ENCODE results near the gene CREG1. TPM values are rescaled to one million over a fixed set of nuclear protein-coding genes. Genes with fewer than 3 reads are reported as not detected.

CREG1 gene
- 100 to 1,000 TPM in 1 of 4 donors, 10 to 100 TPM in 3; 27.3 to 218 (median 59.3) TPM for polyA plus RNA-seq
- long read RNA-seq, donor 1 = 0 reads
- long read RNA-seq, donor 2, transcript CREG1-201 (4 exons, 1,974 nt) = major isoform, 30 of 30 reads
- long read RNA-seq, donor 2, partial matches to known transcripts = 0 of 30 reads
- long read RNA-seq, donor 2, other reads (novel, unspliced or antisense) = 0 of 30 reads
- long read RNA-seq, donor 3, transcript CREG1-201 (4 exons, 1,974 nt) = major isoform, 80 of 93 reads
- long read RNA-seq, donor 3, partial matches to known transcripts = 7 of 93 reads
- long read RNA-seq, donor 3, other reads (novel, unspliced or antisense) = 6 of 93 reads
- long read RNA-seq, donor 4, partial matches to known transcripts = 0 of 3 reads
- long read RNA-seq, donor 4, other reads (novel, unspliced or antisense) = 0 of 3 reads
- long read RNA-seq, donor 5, transcript CREG1-201 (4 exons, 1,974 nt) = major isoform, 21 of 21 reads
- long read RNA-seq, donor 5, partial matches to known transcripts = 0 of 21 reads
- long read RNA-seq, donor 5, other reads (novel, unspliced or antisense) = 0 of 21 reads
- long read RNA-seq, donor 6, transcript CREG1-201 (4 exons, 1,974 nt) = major isoform, 74 of 74 reads
- long read RNA-seq, donor 6, partial matches to known transcripts = 0 of 74 reads
- long read RNA-seq, donor 6, other reads (novel, unspliced or antisense) = 0 of 74 reads
- long read RNA-seq, donor 7 = 0 reads
- long read RNA-seq, donor 8, partial matches to known transcripts = 0 of 4 reads
- long read RNA-seq, donor 8, other reads (novel, unspliced or antisense) = 0 of 4 reads
- long read RNA-seq, donor 9, transcript CREG1-201 (4 exons, 1,974 nt) = major isoform, 14 of 14 reads
- long read RNA-seq, donor 9, partial matches to known transcripts = 0 of 14 reads
- long read RNA-seq, donor 9, other reads (novel, unspliced or antisense) = 0 of 14 reads
- long read RNA-seq, donor 10, transcript CREG1-201 (4 exons, 1,974 nt) = major isoform, 65 of 89 reads
- long read RNA-seq, donor 10, partial matches to known transcripts = 24 of 89 reads
- long read RNA-seq, donor 10, other reads (novel, unspliced or antisense) = 0 of 89 reads

- H3K27me3 ChIP-seq (ENCODE audit: control insufficient read depth in 3 of 3, insufficient read depth in 3 of 3, low read length in 3 of 3) = no peaks in the 10 kb centered on the region
- no peaks in the 10 kb centered on the region for H3K9me3 ChIP-seq (ENCODE audit: control insufficient read depth in 2 of 2, insufficient read depth in 1 of 2, low read depth in 1 of 2, low read length in 1 of 2)
- no peaks in the 10 kb centered on the region for H3K36me3 ChIP-seq (ENCODE audit: control insufficient read depth in 3 of 3, insufficient read depth in 2 of 3, low read depth in 1 of 3, low read length in 3 of 3)
- peak within 1 kb of the TSS; percentile 66 to 94 (median 81) for H3K27ac ChIP-seq (ENCODE audit: low read depth in 1 of 3, low read length in 2 of 3)
- DNase-seq = peak; percentile 94 to 98
- 0 to 1% (median 0%) methylated on average over 66 to 90 of the region's 90 CpGs for WGBS, 3 donors
- H3K4me1 ChIP-seq (ENCODE audit: control insufficient read depth in 3 of 3, insufficient read depth in 2 of 3, low read depth in 1 of 3, low read length in 2 of 3) = peaks cover 3 to 20% (median 4%) of the 10 kb centered on the region in 3 donors
- no peak for FAIRE-seq
- H3K4me3 ChIP-seq (ENCODE audit: low read depth in 1 of 3, low read length in 3 of 3) = peak within 1 kb of the TSS; percentile 60 to 77 (median 72)
Measured at GRCh38 chr1:167553136-167554027, at the start of gene CREG1. Gene CREG1 (minus strand): TSS chr1:167553762.

- DNase-seq (no peak), FAIRE-seq (no peak)
- Histone ChIP-seq H3K36me3 (ENCODE audit: control insufficient read depth in 3 of 3, insufficient read depth in 2 of 3, low read depth in 1 of 3, low read length in 3 of 3) (no peaks in the 10 kb centered on the region), H3K4me3 (ENCODE audit: low read depth in 1 of 3, low read length in 3 of 3) (no peak overlapping the region), H3K4me1 (ENCODE audit: control insufficient read depth in 3 of 3, insufficient read depth in 2 of 3, low read depth in 1 of 3, low read length in 2 of 3) (peaks cover 0 to 9% (median 2%) of the 10 kb centered on the region in 3 donors), H3K9me3 (ENCODE audit: control insufficient read depth in 2 of 2, insufficient read depth in 1 of 2, low read depth in 1 of 2, low read length in 1 of 2) (peaks cover 0 to 11% of the 10 kb centered on the region in 2 donors), H3K27me3 (ENCODE audit: control insufficient read depth in 3 of 3, insufficient read depth in 3 of 3, low read length in 3 of 3) (no peaks in the 10 kb centered on the region), H3K27ac (ENCODE audit: low read depth in 1 of 3, low read length in 2 of 3) (no peak overlapping the region)
- 68 to 85% (median 75%) methylated on average over 8 of the region's 8 CpGs for WGBS, 3 donors
Measured at GRCh38 chr1:167602840-167603239, 49.3 kb upstream of the CREG1 start.

GRCh38 chr1:167601442-167602383 is 48.2 kb upstream of the CREG1 start:
- Histone ChIP-seq H3K9me3 (ENCODE audit: control insufficient read depth in 2 of 2, insufficient read depth in 1 of 2, low read depth in 1 of 2, low read length in 1 of 2) (peaks cover 0 to 2% of the 10 kb centered on the region in 2 donors), H3K27ac (ENCODE audit: low read depth in 1 of 3, low read length in 2 of 3) (peak overlapping the region in 1 of 3 donors; percentile 84), H3K4me3 (ENCODE audit: low read depth in 1 of 3, low read length in 3 of 3) (no peak overlapping the region), H3K27me3 (ENCODE audit: control insufficient read depth in 3 of 3, insufficient read depth in 3 of 3, low read length in 3 of 3) (no peaks in the 10 kb centered on the region), H3K4me1 (ENCODE audit: control insufficient read depth in 3 of 3, insufficient read depth in 2 of 3, low read depth in 1 of 3, low read length in 2 of 3) (peaks cover 0 to 9% (median 2%) of the 10 kb centered on the region in 3 donors), H3K36me3 (ENCODE audit: control insufficient read depth in 3 of 3, insufficient read depth in 2 of 3, low read depth in 1 of 3, low read length in 3 of 3) (no peaks in the 10 kb centered on the region)
- 39 to 51% (median 49%) methylated on average over 8 of the region's 8 CpGs for WGBS, 3 donors
- DNase-seq (peak; percentile 16 to 34), FAIRE-seq (no peak)

GRCh38 chr1:167599957-167600581 is 46.5 kb upstream of the CREG1 start:
- WGBS, 3 donors = 7 to 13% (median 8%) methylated on average over 5 of the region's 5 CpGs
- peak overlapping the region in 1 of 3 donors; percentile 24 for H3K27ac ChIP-seq (ENCODE audit: low read depth in 1 of 3, low read length in 2 of 3)
- FAIRE-seq = no peak

GRCh38 chr1:167594822-167595221 is 41.3 kb upstream of the CREG1 start:
- FAIRE-seq = no peak
- Histone ChIP-seq H3K4me1 (ENCODE audit: control insufficient read depth in 3 of 3, insufficient read depth in 2 of 3, low read depth in 1 of 3, low read length in 2 of 3) (no peaks in the 10 kb centered on the region), H3K27me3 (ENCODE audit: control insufficient read depth in 3 of 3, insufficient read depth in 3 of 3, low read length in 3 of 3) (no peaks in the 10 kb centered on the region), H3K4me3 (ENCODE audit: low read depth in 1 of 3, low read length in 3 of 3) (no peak overlapping the region), H3K36me3 (ENCODE audit: control insufficient read depth in 3 of 3, insufficient read depth in 2 of 3, low read depth in 1 of 3, low read length in 3 of 3) (no peaks in the 10 kb centered on the region), H3K27ac (ENCODE audit: low read depth in 1 of 3, low read length in 2 of 3) (no peak overlapping the region), H3K9me3 (ENCODE audit: control insufficient read depth in 2 of 2, insufficient read depth in 1 of 2, low read depth in 1 of 2, low read length in 1 of 2) (no peaks in the 10 kb centered on the region)
- no peak for DNase-seq
- WGBS, 3 donors = 77 to 86% (median 82%) methylated on average over 6 of the region's 6 CpGs

More at GRCh38 chr1:167599957-167600581, 46.5 kb upstream of the CREG1 start:
- no peaks in the 10 kb centered on the region for H3K36me3 ChIP-seq (ENCODE audit: control insufficient read depth in 3 of 3, insufficient read depth in 2 of 3, low read depth in 1 of 3, low read length in 3 of 3)
- peak; percentile 57 to 60 for DNase-seq
- H3K27me3 ChIP-seq (ENCODE audit: control insufficient read depth in 3 of 3, insufficient read depth in 3 of 3, low read length in 3 of 3) = no peaks in the 10 kb centered on the region
- H3K4me1 ChIP-seq (ENCODE audit: control insufficient read depth in 3 of 3, insufficient read depth in 2 of 3, low read depth in 1 of 3, low read length in 2 of 3) = peaks cover 0 to 9% (median 2%) of the 10 kb centered on the region in 3 donors
- H3K9me3 ChIP-seq (ENCODE audit: control insufficient read depth in 2 of 2, insufficient read depth in 1 of 2, low read depth in 1 of 2, low read length in 1 of 2) = no peaks in the 10 kb centered on the region
- H3K4me3 ChIP-seq (ENCODE audit: low read depth in 1 of 3, low read length in 3 of 3) = no peak overlapping the region

- no peak overlapping the region for H3K27ac ChIP-seq (ENCODE audit: low read depth in 1 of 3, low read length in 2 of 3)
- no peaks in the 10 kb centered on the region for H3K9me3 ChIP-seq (ENCODE audit: control insufficient read depth in 2 of 2, insufficient read depth in 1 of 2, low read depth in 1 of 2, low read length in 1 of 2)
- no peaks in the 10 kb centered on the region for H3K27me3 ChIP-seq (ENCODE audit: control insufficient read depth in 3 of 3, insufficient read depth in 3 of 3, low read length in 3 of 3)
- no peak for DNase-seq
- H3K4me1 ChIP-seq (ENCODE audit: control insufficient read depth in 3 of 3, insufficient read depth in 2 of 3, low read depth in 1 of 3, low read length in 2 of 3) = no peaks in the 10 kb centered on the region
- no peak for FAIRE-seq
- H3K4me3 ChIP-seq (ENCODE audit: low read depth in 1 of 3, low read length in 3 of 3) = no peak overlapping the region
- 50 to 76% (median 70%) methylated on average over 5 of the region's 5 CpGs for WGBS, 3 donors
- H3K36me3 ChIP-seq (ENCODE audit: control insufficient read depth in 3 of 3, insufficient read depth in 2 of 3, low read depth in 1 of 3, low read length in 3 of 3) = no peaks in the 10 kb centered on the region
Measured at GRCh38 chr1:167593860-167594259, 40.3 kb upstream of the CREG1 start.

- no peak overlapping the region for H3K4me3 ChIP-seq (ENCODE audit: low read depth in 1 of 3, low read length in 3 of 3)
- DNase-seq (no peak), FAIRE-seq (no peak)
- H3K4me1 ChIP-seq (ENCODE audit: control insufficient read depth in 3 of 3, insufficient read depth in 2 of 3, low read depth in 1 of 3, low read length in 2 of 3) = no peaks in the 10 kb centered on the region
- no peaks in the 10 kb centered on the region for H3K36me3 ChIP-seq (ENCODE audit: control insufficient read depth in 3 of 3, insufficient read depth in 2 of 3, low read depth in 1 of 3, low read length in 3 of 3)
- no peak overlapping the region for H3K27ac ChIP-seq (ENCODE audit: low read depth in 1 of 3, low read length in 2 of 3)
- H3K9me3 ChIP-seq (ENCODE audit: control insufficient read depth in 2 of 2, insufficient read depth in 1 of 2, low read depth in 1 of 2, low read length in 1 of 2) = no peaks in the 10 kb centered on the region
- H3K27me3 ChIP-seq (ENCODE audit: control insufficient read depth in 3 of 3, insufficient read depth in 3 of 3, low read length in 3 of 3) = no peaks in the 10 kb centered on the region
Measured at GRCh38 chr1:167592475-167592874, 38.9 kb upstream of the CREG1 start.
